Caki2 (cell line): ENCODE results near the gene RANBP10. TPM values are rescaled to one million over a fixed set of nuclear protein-coding genes. Genes with fewer than 3 reads are reported as not detected.
A peak's percentile ranks its signal among the peaks of the same experiment; 100 is the strongest.
"Not testable (repeated sequence)": the region's sequence is repeated elsewhere in the genome, so short reads cannot be mapped to it uniquely, and the experiment has no call there.

Experiments used
- DNase-seq: peaks from one replicate; pipeline ENCODE4 v3.0.0-alpha.2; 2015; ENCODE audit warnings: low read depth
- in situ Hi-C: cut with HindIII; loops from 2 replicates; pipeline ENCODE4 v1.10.0; 2016; ENCODE audit warnings: low sequenced_read_pairs, low pct_unique_long_range_greater_than_20kb, mixed read lengths
- total RNA-seq: library from RNA; depleted of rRNA; stranded (reverse); fragments of >200 nt; shearing (Covaris generic); gene quantifications from 2 replicates; pipeline ENCODE4 v1.2.3, GENCODE V29; 2014; ENCODE audit warnings: low replicate concordance

Gene RANBP10
- total RNA-seq, 1 experiment from 2014 or later = 3.7 TPM

DNA sequence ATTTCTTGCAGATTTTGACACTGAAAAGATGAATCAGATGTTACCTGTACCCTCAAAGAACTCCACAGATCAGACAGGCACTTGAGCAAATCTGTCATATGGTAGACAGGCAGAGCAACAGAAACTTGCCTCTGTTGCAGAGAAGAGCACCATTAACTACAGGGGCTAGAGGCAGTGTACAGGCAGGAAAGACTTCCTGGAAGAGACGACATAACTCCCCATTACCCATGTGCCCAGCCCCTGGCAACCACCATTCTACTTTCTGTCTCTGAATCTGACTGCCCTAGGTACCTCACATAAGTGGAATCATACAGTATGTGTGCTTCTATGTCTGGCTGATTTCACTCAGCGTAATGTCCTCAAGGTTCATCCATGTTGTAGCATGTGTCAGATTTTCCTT is 102.7 kb downstream of the RANBP10 start:
- in situ Hi-C loops = no loop called here
- DNase-seq = no peak

DNA sequence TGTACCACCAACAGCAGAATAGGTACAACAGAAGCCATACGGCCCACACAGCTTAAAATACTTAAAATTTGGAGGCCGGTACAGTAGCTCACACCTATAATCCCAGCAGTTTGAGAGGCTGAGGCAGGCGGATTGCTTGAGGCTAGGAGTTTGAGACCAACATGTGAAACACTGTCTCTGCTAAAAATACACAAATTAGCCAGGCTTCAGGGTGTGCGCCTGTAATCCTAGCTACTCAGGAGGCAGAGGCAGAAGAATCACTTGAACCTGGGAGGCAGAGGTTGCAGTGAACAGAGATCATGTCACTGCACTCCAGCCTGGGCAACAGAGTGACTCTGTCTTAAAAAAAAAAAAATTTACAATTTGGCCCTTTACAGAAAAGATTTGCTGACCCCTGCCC is 104.2 kb downstream of the RANBP10 start:
- in situ Hi-C loops = no loop called here
- no peak for DNase-seq

DNA sequence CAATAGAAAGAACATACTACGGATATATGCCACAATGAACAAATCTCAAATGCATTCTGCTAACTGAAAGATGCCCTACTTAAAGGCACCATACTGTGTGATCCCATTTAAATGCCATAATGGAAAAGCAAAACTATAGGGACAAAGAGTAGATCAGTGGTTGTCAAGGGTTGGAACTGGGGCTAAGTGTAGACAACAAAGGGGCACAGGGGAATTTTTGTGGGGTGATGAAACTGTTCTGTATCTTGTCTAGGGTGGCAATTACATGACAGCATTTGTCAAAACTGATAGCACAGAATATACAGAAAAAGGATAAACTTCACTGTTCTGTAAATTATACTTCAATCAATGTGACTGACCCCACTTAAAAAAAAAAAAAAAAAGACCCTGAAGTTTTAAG is 104.9 kb downstream of the RANBP10 start:
- DNase-seq = no peak
- in situ Hi-C loops = no loop called here

DNA sequence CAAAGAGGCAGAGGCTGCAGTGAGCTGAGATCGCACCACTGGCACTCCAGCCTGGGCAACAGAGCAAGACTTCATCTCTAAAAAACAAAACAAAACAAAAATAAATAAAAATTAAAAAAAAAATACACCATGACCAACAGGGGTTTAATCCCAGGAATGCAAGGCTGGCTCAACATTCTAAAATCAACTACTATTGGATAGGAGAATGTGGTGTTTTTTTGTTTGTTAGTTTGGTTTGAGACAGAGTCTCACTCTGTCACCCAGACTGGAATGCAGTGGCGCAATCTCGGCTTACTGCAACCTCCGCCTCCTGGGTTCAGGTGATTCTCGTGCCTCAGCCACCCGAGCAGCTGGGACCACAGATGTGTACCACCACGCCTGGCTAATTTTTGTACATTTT is 107.1 kb downstream of the RANBP10 start:
- no peak for DNase-seq
- in situ Hi-C loops = no loop called here

DNA sequence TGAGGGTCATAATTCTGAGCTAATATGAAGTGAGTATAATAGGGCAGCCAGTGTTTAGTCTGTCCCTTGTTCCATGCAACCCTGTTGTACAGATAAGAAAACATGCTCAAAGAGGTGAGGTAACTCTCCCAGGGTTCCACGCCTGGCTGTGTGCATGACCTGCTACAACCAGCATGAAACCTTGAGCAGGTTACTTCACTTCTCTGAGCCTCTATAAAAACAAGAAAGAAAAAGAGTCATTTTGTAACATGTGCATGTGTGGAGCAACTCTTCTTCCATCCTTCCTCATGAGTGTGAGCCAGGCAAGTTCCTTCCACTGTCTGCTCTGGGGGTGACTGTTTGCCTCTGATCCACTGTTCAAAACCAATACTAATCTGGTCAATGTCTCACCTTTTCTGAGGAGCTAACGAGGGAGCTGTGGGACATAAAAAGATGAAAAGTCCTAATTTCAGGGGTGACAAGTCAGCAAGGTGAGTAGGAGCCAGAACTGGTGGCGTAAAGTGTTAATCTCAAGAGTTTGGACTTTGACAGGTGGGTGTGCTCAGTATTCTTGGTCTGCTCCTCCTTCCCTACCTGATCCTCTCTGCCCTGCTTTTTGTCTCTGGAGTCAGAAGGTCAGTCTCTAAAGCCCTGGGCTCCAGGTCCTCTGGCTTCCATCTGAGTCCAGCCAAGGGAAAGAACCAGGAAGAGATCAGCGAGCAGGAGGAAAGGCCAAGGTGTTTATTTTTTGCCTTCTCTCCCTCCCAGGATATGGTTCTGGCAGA is 108.8 kb downstream of the RANBP10 start:
- DNase-seq = no peak
- in situ Hi-C loops = no loop called here

DNA sequence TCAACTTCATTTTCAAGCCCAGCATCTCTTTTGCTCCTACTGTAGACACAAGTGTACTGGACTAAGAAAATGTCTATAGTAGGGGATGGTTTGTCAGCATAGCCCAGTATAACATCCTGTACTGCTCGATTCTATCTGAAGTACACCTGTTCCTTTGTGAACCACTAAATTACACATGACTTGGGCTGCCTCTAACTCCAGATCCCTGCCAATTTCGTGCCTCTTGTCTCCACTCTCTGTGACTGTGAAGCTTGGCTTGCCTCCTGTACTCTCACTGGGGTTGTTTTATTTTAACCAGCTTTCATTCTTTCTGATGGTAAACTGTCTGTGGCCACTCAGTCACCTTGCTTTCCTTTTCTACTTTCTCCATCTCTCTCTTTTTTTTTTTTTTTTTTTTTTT is 111.7 kb downstream of the RANBP10 start:
- DNase-seq = no peak
- in situ Hi-C loops = no loop called here

DNA sequence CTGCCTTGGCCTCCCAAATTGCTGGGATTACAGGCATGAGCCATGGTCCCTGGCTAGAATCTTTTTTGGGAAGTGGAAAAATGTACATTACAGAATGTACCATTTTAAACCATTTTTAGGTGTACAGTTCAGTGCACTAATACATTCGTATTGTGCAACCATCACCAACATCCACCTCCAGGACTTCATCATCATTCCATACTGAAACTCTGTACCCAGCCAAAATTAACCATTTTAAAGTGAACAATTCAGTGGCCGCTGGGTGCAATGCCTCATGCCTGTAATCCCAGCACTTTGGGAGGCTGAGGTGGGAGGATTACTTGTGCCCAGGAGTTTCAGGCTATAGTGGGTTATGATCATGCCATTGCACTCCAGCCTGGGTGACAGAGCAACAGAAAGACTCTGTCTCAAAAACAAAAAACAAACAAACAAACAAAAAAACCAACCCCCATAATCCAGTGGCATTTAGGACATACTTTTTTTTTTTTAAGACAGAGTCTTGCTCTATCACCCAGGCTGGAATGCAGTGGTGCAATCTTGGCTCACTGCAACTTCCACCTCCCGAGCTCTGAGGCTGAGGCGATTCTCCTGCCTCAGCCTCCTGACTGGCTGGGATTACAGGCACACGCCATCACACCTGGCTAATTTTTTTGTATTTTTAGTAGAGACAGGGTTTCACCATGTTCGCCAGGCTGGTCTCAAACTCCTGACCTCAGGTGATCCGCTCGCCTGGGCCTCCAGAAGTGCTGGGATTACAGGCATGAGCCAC is 112.7 kb downstream of the RANBP10 start:
- in situ Hi-C loops, DNase-seq: not testable (repeated sequence)

DNA sequence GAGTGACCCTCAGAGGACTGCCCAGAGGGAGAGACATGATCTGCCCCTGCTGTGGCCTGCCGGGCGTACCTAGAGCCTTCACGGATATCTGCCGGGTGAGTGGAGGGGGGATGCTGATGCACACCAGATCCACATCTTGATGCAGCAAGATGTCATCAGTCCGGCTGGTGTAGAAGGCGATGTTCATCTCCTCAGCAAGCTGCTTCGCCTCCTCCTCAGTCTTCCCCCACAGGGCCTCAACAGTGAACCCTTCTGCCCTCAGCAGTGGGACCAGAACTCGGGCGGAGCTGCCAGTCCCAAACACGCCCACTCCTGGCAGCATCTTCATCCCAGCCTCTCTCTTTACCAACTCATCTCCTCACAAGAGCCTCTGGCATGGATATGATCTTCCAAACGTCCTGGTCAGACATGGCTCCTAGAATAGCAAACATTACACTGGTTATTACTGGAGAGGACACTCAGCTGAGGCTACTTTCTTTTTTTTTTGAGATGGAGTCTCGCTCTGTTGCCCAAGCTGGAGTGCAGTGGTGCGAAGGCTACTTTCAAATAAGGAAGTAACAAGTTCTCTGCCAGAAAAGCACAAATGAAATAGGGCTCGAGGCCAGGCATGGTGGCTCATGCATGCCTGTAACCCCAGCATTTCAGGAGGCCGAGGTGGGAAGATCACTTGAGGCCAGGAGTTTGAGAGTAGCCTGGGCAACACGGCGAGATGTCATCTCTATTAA is 120.8 kb downstream of the RANBP10 start:
- DNase-seq = peak; percentile 14
- in situ Hi-C loops = no loop called here

DNA sequence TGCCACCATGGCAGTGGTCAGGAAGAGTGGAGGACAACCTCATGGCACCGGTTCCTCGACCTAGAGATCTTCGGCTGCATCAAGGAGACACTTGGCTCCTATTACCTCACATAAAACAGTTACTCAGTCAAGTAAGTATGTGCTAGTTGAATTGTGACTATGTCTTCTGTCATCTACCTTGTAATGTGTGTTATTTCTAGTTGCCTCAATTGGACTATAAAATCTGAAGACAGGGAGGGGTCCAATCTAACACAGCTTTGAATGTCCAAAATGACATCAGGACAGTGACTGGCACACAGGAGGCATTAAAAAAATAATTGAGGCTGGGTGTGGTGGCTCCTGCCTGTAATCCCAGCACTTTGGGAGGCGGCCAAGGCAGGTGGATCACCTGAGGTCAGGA is 122.6 kb downstream of the RANBP10 start:
- no peak for DNase-seq
- in situ Hi-C loops = no loop called here

DNA sequence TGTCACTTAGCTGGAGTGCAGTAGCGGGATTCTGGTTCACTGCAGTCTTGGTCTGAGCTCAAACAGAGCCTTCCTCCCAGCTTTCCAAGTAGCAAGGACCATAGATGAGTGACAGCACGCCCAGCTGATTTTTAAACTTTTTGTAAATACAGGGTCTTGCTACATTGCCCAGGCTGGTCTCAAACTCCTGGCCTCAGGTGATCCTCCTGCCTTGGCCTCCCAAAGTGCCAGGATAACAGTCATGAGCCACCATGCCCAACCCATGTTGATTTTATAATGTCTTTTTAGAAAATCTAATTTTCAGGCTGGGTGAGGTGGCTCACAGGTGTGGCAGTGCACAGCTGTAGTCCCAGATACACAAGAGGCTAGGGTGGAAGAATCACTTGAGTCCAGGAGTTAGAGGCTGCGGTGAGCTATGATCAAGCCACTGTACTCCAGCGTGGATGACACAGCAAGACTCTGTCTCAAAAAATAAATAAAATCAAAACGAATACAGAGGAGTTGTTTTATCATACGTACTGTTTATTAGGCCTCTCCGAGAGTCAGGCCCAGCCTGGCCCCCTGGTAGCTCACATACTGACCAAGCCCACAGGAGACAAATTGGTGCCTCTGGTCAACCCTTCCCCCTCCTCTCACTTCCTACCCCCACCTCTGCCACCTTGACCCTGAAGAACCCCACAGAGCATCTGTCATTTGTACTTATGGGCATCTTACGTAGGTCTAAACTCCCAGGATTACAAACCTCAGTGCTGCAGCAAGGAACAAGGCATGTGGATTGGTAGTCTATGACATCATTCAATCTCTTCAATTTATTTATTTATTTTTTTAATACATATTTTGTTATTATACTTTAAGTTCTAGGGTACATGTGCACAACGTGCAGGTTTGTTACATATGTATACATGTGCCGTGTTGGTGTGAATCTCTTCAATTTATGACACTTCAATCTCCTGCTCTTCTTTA is 126.1 kb downstream of the RANBP10 start:
- in situ Hi-C loops = no loop called here
- no peak for DNase-seq

DNA sequence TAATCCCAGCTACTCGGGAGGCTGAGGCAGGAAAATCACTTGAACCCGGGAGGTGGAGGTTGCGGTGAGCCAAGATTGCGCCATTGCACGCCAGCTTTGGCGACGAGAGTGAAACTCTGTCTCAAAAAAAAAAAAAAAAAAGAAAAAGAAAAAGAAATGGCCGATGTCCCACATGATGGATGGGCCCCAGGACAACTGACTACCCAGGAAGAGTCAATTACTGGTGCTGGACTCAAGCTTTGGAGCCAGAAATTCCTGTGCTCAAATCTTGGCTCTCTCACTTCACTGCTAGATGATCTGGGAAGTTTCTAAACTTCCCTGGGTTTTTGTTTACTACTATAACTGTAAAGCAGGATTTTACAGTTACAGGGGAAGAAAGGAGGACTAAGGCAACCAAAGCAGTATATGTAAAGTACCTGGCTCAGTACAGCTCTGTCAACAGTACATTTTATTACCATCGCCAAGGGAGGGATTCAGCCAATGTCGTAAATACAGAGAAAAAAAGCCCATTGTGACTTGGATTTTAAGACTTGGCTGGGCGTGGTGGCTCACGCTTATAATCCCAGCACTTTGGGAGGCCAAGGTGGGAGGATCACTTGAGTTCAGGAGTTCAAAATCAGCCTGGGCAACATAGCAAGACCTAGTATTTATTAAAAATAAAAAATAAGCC is 127.9 kb downstream of the RANBP10 start:
- in situ Hi-C loops = no loop called here
- no peak for DNase-seq

DNA sequence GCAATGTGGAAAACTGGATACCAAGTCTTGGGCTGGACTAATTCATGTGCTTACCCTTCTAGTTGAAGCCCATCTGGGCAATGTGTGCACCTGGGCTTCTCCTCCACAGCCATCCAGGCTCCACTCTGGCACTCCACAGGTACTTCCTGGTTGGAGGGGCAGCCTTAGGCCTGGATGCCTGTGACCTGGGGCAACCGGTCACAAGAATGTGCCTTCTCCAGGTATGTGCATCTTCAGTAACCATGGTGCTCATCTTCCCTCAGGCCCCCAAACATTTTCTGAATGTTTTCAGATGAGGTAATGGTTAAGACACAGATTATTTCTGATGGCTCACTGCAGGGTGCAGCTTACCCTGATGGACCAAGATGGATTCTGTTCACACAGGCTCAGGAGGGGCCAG is 128.6 kb downstream of the RANBP10 start:
- in situ Hi-C loops = no loop called here
- no peak for DNase-seq

DNA sequence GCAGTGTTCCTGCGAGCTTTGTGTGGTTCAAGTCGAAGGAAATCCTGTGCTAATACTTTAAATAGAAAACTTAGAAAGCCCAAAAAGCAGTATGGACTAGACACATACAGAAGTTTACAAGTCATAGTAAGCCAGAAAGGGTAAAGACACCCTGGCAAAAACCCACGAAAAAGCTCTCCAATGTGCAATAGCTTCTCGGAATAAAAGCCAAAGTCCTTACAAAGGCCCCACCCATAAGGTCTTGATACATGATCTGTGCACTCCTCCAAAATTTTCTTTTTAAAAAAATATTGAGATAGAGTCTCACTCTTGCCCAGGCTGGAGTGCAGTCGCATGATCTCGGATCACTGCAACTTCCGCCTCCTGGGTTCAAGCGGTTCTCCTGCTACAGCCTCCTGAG is 129.4 kb downstream of the RANBP10 start:
- in situ Hi-C loops = no loop called here
- DNase-seq = no peak

DNA sequence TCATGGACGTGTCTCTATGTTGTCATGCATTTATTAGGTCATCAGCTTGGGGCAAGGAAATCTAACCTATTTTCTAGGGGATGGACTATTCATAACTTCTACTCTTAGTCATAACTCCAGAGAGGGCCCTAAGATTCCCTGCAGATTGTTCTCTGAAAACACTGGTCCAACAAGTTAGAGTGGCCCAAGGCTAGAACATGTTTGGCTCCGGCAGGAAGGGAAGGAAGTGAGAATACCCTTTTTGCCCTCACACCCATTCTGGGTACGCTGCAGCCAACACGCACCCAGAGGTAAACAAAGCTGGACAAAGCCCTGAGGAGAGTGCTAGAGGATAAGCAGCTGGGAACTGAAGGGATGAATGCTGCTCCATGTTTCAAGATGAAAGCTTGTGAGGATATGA is 129.8 kb downstream of the RANBP10 start:
- no peak for DNase-seq
- in situ Hi-C loops = no loop called here

DNA sequence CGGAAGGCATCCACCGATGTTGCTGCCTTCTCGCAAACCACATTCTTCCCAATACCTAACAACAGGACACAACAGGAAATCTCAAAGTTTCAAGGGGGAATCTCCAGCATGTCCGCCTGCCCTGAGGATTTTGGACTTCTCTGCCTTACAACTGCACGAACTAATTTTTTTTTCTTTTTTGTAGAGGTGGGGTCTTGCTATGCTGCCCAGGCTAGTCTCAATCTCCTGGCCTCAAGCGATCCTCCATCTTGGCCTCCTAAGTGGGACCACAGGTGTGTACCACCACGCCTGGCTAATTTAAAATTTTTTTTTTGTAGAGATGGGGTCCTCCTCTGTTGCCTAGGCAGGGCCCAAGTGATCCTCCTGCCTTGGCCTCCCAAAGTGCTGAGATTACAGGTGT is 130.4 kb downstream of the RANBP10 start:
- in situ Hi-C loops = no loop called here
- no peak for DNase-seq

DNA sequence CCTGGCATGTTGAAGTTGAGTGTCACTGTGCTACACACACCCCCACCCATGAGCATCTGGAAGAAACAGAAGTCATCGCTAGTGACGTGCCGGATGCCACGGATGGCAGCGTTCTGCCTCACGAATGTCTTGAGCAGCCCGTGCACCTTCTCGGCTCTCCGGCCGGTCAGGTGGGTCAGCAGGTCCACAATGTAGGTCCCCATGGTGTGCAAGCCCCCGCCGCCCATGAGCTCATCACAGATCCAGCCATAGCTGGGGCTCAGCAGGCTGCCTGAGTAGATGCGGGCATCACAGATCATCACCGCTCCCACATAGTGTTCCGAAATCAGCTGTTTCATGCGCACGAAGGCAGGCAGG is 130.8 kb downstream of the RANBP10 start:
- in situ Hi-C loops = no loop called here

DNA sequence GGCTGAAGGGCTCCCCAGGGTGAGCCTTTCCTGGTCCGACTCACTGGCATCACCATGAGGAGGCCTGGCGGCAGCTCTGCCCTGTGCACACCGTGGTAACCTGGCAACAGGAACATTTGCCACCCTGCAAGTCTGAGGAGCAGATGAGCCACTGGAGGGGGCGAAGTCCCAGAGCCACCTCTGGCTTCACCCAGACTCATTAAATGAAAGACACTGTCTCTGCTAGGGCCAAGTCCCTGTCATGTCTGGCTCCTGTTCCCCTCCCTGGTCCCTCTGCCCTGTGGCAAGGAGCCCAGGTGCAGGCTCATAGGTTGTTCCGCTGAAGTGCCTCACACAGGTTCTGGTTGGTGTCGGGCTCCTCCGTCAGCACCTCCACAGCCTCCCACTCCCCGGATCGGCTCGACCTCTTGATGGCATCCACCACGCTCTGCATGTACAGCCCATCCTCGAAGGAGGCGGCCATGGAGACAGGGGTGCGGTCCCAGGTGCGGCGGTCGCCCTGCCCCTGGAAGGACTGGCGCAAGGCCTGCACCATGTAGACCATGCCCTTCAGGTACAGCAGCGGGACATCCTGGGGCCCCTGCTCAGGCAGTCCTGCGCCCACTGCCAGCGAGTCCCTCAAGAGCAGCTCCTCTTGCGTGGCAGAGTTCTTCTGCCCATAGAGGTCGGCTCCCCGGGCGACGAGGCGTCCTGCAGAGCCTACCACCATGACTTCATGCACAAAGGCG is 131.3 kb downstream of the RANBP10 start:
- DNase-seq = no peak
- in situ Hi-C loops = no loop called here

More for the DNA sequence above, 130.8 kb downstream of the RANBP10 start:
- DNase-seq = no peak
